ENCODE data around the gene REL.

- TF ChIP-seq CTCF (IDR thresholded peaks at IDR 0.05) (no peak), POLR2A (IDR thresholded peaks at IDR 0.05) (no peak)
These were observed 93.3 kb downstream of the REL start for GRCh38 chr2:60974652-60975051.

Data from tibial nerve (tissue), 3 donors.